Esophagus muscularis mucosa (tissue), 3 donors: ENCODE data around the gene CD84.
"Not testable (repeated sequence)": the region's sequence is repeated elsewhere in the genome, so short reads cannot be mapped to it uniquely, and the experiment has no call there.

Experiments
- CTCF ChIP-seq, 3 experiments: fragments of 200-600 bp in 2 of 3; fragments of 450-650 bp in 1 of 3; sonication (generic) in 2 of 3; IDR thresholded peaks; one replicate each; pipeline ENCODE4 v1.5.1; 2017 to 2019; ENCODE audit warnings: antibody characterized with exemption in 3 of 3, mild to moderate bottlenecking in 2 of 3, moderate library complexity in 1 of 3
- POLR2AphosphoS5 ChIP-seq, 2 donors: sonication (generic); formaldehyde crosslinking; IDR thresholded peaks; one replicate each; pipeline ENCODE4 v1.6.1; 2017; ENCODE audit warnings: antibody characterized with exemption in 2 of 2

DNA sequence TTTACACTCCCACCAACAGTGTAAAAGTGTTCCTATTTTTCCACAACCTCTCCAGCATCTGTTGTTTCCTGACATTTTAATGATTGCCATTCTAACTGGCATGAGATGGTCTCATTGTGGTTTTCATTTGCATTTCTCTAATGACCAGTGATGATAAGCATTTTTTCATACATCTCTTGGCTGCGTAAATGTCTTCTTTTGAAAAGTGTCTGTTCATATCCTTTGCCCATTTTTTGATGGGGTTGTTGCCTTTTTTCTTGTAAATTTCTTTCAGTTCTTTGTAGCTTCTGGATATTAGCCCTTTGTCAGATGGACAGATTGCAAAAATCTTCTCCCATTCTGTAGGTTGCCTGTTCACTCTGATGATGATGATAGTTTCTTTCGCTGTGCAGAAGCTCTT, 3.7 kb upstream of the CD84 start:
- not testable (repeated sequence) for TF ChIP-seq POLR2AphosphoS5, CTCF (IDR thresholded peaks at IDR 0.05)
